Raji (cell line): Measurements from ENCODE around the gene ALG12.

Source experiments
- POLR2A ChIP-seq: IDR thresholded peaks from 2 replicates; pipeline ENCODE4 v1.6.1; 2011; ENCODE audit warnings: low read depth, low read length, control low read depth; ENCODE audit not compliant: insufficient read depth

Gene ALG12

GRCh38 chr22:49930596-49931412 lies 12.6 kb upstream of the ALG12 start:
- peak; percentile 46 for TF ChIP-seq POLR2A

DNA sequence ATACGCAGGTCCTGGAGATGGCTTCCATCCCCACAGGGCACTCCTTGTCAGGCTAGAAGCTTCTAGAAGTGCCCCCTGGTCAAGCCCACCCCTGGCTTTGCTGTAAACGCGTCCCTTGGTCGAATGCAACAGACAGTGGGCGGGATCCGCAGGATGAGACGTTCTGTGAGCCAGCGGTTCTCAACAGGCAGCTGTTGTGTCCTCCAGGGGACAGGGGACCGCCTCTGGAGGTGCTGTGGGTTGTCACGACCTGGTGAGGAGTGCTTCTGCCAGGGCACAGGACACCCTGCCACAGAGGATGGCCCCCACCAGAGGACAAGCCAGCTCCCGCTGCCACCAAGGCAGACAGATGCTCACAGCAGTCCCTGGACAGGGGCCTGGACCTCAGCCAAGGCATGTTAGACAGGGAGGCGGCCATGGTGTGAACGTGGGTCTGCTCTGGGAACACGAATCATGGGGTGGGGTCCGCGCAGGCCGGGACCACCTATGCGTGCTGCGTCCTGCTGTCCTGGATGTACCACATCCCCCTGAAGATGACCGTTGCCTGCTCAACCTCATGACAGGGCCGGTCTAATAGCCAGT lies 11.8 kb upstream of the ALG12 start:
- no peak for TF ChIP-seq POLR2A

GRCh38 chr22:49929211-49929979 lies 11.2 kb upstream of the ALG12 start:
- no peak for TF ChIP-seq POLR2A

DNA sequence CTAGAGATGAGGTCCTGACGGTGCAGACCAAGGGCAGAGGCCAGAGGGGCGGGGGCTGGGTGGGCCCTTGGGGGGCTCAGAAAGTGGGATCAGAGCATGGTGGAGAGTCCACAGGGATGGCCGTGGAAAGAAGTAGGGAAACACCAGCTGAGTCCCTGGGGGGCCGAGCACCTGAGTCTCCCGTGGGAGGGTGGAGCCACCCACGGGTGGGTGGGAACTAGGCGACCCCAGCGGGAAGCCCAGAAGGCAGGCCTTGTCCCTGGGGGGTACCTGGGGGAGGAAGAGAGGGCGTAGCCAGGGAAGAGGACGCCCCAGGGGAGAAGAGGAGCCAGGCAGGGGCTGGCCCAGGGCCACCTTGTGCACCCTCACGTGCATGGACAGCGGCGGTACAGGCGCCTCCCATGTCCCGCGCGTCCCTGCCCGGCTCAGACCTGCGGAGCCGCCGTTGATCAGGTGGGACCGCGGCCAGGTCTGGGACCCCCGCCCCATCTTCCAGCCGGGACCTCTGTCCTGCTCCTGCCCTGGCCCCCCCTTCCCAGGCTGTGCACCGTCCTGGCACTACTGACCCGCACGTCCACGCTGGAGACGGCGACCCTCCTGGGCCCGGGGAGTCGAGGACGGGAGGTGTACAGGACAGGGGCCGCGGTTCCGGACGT lies 10.4 kb upstream of the ALG12 start:
- no peak for TF ChIP-seq POLR2A

GRCh38 chr22:49928185-49928495 lies 9.9 kb upstream of the ALG12 start:
- no peak for TF ChIP-seq POLR2A

DNA sequence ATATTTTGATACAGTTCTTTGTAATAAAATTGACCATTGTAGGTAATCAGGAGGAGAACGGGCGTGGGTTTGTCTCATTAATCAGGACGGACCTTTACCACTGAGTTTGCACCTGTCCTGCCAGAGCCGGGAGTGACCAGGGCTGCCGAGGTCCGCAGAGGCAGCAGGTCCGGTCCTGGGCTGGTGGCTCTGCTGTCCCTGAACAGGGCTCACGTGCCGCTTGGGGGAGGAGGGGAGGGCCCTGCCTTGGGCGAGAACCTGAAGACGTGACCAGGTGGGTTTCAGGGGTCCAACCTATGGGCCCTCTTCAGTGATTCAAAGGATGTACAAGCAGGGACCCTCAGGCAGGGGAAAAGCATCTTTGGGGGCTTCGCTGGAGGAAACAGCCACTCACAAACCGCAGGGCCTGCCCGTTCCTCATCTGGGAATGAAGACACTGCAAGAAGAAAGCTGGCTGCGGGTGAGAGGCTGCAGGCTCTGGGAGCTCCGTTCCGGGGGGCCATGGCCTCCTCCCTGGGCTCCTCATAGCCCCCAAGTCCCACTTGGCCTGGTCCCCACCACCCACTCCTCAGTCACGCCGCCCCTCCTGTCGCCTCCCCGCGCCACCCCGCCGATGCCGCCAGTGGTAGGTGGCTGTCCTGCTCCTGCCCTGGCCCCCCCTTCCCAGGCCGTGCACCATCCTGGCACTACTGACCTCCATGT lies 9.4 kb upstream of the ALG12 start:
- TF ChIP-seq POLR2A, result no peak

- no peak for TF ChIP-seq POLR2A
Measured at GRCh38 chr22:49926916-49927315, 8.7 kb upstream of the ALG12 start.

DNA sequence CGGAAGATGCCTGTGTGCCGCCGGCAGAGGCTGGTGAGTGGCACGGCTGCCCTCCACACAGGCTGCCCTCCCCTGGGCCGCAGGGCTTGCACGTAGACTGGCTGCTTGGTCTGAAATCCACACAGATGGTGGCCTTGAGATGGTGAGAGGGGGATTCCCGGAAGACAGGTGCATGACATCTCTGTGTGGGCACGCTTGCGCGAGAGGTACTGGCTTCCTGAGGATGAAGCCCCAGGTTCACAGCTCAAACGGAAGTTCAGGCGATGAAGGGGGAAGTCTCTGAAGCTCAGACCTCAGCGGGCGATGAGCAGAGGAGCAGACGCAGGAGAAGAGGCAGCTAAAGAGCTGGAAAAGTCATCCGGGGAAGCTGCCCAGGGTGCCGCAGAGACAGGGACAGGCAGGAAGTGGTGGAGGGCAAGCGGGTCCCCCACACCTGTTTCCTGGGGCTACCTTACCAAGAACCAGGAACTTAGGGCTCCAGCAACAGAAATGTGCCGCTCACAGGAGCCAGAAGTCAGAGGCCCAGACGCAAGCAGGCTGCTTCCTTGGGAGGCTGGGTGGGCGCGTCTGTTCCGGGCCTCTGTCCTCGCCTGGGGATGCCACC lies 7.4 kb upstream of the ALG12 start:
- TF ChIP-seq POLR2A, result no peak

DNA sequence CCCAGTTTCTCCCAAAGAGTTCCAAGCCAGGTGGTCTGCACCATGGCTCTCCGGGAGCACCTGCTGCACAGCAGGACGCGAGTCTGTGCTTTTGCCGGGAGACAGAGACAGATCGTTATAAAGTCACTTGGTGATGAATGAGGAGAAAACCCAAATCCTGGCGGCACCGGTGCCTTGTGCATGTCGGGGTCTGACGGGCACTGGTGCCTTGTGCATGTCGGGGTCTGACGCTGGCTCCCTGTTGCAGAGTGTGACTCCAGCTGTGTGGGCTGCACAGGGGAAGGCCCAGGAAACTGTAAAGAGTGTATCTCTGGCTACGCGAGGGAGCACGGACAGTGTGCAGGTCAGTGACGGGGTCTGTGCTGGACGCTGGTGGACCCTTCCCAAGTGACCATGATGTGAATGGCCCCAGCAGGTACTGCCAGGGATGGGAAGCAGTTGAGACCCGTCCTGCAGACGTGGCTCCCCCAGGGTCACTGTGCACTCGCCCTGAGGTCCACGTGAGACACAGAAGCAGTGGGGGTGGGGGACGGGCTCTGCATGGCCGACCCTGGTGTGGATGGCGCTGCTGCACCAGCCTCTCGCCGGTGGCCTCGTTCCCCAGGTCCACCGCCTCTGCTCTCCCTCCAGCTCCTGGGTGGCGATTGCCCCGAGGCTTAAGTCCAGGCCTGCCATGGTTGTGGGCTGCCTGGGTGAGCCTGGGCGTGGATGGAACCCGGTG lies 6.0 kb upstream of the ALG12 start:
- no peak for TF ChIP-seq POLR2A

DNA sequence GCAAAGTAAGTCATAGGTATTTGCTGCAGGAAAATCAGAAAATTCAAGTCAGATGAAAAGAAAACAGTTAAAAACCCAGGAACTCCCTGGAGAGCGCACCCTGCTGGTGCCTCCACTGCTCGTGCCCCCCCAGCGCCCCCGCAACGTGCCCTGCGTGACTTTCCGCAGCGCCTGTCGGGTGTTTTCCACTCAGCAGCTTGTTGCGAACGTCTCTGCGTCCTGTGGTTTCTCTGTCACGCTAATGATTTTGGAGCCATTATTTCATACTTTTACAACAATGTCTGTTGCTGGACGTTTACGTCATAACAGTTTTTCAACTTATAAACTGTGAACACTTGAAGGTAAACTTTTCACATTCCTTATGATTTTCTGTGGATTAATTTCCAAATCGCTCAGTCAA lies 5.2 kb upstream of the ALG12 start:
- TF ChIP-seq POLR2A, result no peak

DNA sequence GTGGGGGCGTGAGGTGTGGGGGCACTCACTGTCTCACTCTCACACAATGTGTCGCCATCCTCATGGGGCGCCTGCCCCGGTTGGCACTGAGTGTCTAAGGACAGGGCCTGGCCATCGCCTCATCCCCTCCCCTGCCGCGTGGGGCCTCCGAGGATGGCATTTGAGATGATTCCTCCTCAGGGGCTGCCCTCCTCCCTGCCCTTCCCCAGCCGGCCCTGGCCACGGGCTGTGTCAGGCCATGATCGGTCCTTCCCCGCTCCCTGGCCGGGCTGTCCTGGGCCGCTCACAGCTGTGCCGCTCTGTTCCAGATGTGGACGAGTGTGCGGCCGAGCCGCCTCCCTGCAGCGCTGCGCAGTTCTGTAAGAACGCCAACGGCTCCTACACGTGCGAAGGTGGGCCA lies 4.7 kb upstream of the ALG12 start:
- TF ChIP-seq POLR2A, result no peak

DNA sequence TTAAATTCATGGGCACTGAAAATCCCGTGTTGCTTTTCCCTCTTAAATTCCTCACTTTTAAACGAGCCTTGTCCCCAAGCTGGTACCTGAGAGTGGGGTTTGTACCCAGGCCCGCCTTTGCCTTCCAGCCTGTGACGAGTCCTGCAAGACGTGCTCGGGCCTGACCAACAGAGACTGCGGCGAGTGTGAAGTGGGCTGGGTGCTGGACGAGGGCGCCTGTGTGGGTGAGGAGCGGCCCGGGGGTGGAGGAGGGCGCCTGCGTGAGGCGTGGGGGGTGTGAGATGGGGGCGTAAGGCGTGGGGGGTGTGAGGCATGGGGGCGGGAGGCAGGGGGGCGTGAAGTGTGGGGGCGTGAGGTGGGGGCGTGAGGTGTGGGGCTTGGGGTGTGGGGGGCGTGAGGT lies 4.2 kb upstream of the ALG12 start:
- no peak for TF ChIP-seq POLR2A

GRCh38 chr22:49921508-49922278 lies 3.5 kb upstream of the ALG12 start:
- no peak for TF ChIP-seq POLR2A
